GM23338 (cell line): ENCODE data around the gene IQCC. TPM values are rescaled to one million over a fixed set of nuclear protein-coding genes. Genes with fewer than 3 reads are reported as not detected.

ENCODE experiments used
- EZH2 ChIP-seq: fragments of 200-600 bp; sonication (generic); IDR thresholded peaks from one replicate; pipeline ENCODE4 v1.8.0; 2017; ENCODE audit warnings: antibody characterized with exemption, mild to moderate bottlenecking, low read depth; ENCODE audit not compliant: unreplicated experiment
- POLR2AphosphoS5 ChIP-seq: IDR thresholded peaks from 2 replicates; pipeline ENCODE4 v1.6.1; 2016; ENCODE audit warnings: antibody characterized with exemption, low read depth
- REST ChIP-seq: IDR thresholded peaks from one replicate; pipeline ENCODE4 v1.6.1; 2018; ENCODE audit warnings: antibody characterized with exemption; ENCODE audit not compliant: unreplicated experiment
- ZNF114 ChIP-seq: fragments of 250-450 bp; sonication (Bioruptor Pico); IDR thresholded peaks from 2 replicates; pipeline ENCODE4 v1.5.0; 2020; ENCODE audit warnings: mild to moderate bottlenecking, moderate library complexity
- ZNF462 ChIP-seq: fragments of 250-450 bp; sonication (Bioruptor Pico); IDR thresholded peaks from 2 replicates; pipeline ENCODE4 v1.5.0; 2020; ENCODE audit warnings: mild to moderate bottlenecking, moderate library complexity
- polyA plus RNA-seq: library from polyadenylated mRNA; unstranded; fragments of >200 nt; fragmentation: Nextera tagmentation; extraction: Ambion mirVana; gene quantifications from 2 replicates; pipeline ENCODE4 v1.2.1, GENCODE V29; 2016
- total RNA-seq: library from RNA; depleted of rRNA; stranded (reverse); fragments of >200 nt; shearing (Covaris generic); gene quantifications from 2 replicates; pipeline ENCODE4 v1.2.3, GENCODE V29; 2014

IQCC gene
- total and polyA plus RNA-seq, 2 experiments from 2014 or later = 1.7 to 3.5 TPM

- TF ChIP-seq REST (no peak), POLR2AphosphoS5 (no peak), EZH2 (no peak), ZNF114 (CRISPR knock-in tag) (no peak), ZNF462 (no peak)
These were observed 27.3 kb downstream of the IQCC start (continued) for GRCh38 chr1:32232558-32233304.
